Suppressor macrophage (primary cell): ENCODE data around the gene TMC3.

Experiments
- DNase-seq, 4 experiments: peaks; one replicate each; pipeline ENCODE4 v3.0.0-alpha.2; 2020 to 2022

The TMC3 gene

DNA sequence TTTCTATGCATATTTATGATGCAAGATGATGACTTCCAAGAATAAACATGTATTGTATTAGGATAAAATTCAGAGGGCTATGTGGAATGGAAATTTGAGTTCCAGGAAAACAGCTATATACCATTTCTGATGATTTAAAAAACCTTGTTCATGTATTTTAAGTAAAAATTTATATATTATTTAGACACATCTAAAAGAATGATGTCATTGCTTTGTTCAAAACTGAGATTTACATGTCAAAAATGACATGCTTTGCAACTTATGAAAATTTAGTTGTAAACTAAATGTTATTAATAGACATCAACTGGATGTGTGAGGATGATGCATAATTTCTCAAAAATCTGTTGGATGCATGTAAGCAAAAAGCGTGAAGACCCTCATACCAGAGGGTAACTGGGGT, 52.3 kb downstream of the TMC3 start:
- DNase-seq = no peak

DNA sequence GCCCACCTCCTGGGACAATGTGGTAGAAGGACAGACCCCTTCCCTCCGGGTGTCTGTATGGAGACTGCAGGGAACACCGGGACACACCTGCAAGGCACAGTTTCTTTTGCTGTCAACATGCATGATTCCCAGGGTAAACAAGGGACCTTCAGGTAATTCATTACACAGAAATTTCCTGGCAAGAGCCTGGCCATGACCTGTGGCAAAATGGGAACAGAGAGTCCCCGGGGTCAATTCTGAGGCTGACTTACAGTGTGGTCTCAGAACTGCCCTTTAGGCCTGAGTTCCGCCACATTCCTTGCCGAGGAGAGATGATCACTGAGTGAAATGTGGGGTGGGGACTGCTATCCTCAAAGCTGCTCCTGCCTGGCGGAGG, 56.4 kb downstream of the TMC3 start:
- DNase-seq = peak in 1 of 4 experiments; percentile 1

DNA sequence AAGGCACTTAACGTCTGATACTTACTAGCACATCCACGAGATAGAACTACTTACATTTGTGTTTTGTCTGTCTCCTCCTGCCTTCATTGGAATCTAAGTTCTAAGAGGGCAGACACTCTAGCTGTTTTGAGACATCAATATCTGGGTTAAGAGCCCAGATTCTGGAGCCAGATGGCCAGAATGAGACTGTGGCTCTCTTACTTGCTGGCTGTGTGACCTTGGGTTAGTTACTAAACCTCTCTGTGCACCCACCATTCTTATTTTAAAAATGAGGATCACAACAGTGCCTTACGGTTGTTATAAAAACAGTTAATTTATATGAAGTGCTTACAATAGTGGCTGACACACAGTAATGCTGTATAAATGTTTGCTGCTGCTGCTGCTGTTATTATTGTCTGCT, 57.7 kb downstream of the TMC3 start:
- no peak for DNase-seq

DNA sequence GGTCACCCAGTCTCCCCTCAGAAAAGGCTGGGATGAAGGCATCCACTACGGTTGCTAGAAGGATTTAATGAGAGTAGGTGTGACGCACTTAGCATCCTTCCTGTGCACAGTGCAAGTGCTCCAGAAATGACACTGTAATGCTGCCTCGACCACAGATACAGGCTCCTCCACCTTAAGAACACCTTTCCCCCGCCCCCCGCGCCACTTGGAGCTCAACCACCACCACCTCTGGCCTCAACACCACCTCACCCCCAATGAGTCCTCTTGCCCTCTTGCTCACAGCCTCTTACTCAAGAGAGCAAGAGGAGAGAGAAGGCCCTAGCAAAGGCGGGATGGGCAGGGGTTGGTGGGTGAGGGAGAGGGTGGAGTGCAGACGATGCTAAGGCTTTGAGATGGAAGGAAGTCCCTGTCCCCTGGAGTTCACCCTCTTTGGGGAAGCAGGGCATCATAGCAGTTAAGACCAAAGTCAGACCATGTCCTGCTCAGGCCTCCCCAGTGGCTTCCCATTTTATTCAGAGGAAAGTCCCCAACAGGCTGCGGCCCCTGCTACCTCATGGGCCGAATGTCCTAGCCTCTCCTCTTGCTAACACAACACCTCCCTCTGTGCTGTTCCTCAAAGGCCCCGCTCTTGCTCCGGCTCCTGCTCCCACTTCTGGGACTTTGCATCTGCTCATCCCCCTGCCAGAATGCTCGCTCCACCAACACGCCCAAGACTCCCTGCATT, 58.4 kb downstream of the TMC3 start:
- peak; percentile 21 to 65 (median 58) for DNase-seq

DNA sequence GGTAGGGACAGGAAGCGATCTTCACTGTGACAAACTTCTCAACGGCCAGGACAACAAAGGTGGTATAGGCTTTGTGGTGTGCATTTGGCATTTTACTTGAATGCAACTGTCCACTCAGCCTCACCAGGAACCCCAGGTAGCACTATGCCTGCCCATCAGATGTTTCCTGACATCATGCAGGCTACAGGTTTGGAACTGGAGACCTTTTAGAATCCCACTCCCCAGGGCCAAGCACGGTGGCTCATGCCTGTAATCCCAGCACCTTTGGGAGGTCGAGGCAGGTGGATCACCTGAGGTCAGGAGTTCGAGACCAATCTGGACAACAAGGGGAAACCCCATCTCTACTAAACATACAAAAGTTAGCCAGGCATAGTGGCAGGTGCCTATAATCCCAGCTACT, 59.6 kb downstream of the TMC3 start:
- DNase-seq = no peak

DNA sequence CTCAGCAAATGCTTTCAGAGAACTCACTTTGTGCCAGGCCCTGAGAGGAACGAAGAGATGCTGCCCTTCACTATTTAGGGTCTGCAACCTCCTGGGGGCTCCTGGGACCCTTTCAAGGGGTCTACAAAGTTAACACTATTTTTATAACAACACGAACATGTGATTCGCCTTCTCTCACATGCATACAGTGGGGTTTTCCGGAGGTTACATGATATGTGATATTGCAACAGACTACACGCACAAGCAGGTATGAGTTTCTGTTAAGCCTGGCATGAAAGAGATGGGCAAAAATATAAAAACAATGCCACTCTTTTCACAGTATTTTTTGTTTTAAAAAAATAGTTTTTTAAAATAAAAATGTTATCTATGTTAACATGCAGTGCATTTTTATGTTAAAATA, 60.3 kb downstream of the TMC3 start:
- no peak for DNase-seq

DNA sequence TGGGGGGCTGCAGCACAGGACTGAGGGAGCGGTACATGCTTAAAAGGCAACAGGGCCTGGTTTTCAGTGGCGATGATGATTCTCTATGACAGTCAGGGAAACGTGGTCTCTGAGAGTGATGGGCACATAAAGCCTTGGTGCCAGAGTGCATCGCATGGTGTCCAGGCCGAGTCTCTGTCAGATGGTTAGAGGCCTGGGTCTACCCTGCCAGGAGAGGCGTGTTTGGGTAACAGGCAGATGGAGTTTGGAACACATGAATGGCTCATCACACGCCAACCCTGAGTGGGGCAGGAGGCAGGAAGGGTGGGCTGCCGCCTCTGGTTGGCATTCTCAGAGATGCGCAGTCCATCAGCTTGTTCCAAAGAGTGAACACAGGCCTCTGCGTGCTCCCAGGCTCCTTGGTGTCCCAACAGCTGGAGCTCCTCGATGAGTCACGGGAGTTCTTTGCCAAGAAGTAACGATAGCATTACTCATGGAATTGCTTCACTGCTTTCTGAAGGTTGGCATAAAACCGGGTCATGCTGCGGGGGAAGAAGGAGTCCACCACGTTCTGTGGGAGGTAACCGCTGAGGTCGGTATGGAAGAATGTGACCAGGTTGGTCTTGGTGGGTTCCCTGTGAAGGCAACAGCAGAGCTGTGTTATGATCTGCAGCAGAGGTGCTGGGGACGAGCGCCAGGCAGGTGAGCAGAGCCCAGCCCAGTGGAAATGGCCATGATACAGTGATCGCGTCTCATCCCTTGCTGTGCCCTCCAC, 61.0 kb downstream of the TMC3 start:
- peak; percentile 91 to 98 (median 94) for DNase-seq

DNA sequence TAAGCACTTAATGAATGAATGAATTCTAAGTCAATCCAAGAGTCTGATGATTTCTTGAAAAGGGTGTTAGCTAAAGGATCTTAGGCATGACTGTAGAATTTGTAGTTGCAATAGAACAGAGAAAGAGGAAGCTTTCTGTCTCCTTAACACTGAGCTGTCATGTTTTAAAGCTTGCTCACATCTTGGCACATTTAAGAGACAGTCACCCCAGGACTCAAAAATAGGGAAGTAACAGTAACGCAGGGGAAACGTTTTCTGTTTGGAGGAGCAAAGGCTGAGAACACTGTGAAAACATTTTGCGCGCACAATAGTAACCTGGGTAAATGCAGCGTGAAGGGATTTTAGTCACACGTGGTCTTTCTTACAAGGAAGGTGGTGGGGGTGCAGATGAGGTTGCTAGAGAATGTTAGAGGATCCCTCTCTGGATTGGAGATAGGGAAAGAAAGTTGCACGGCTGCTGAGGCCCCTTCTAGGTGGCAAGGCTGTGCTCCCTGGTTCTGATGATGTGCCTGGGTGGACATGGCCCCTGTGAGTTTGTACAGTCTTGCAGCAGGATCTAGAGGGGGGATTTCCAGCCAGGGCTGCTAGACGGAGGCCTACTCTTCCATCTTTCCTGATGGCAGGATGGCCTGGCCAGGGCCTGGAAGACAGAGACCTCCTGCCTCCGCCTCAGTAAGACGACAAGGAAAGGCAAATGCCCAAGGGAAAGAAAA, 62.1 kb downstream of the TMC3 start:
- peak; percentile 76 to 97 (median 92) for DNase-seq

DNA sequence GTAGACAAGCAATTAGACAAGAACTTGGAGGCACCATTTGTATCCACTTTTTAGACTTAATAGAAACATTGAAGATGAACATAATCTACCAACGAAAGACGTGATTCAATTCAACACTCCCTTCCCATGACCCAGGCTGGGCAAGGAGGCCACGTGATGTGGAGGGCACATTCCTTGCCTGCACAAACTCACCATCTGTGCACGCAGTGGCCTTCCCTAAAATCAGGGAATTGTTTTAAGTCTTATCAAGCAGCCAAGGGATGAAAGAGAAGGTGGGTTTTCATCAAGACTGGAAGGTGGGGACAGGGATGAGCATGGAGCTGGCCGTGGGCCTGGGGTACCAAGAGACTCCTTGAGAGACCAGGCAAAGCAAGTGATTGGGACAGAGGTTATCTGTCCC, 63.5 kb downstream of the TMC3 start:
- DNase-seq = no peak

DNA sequence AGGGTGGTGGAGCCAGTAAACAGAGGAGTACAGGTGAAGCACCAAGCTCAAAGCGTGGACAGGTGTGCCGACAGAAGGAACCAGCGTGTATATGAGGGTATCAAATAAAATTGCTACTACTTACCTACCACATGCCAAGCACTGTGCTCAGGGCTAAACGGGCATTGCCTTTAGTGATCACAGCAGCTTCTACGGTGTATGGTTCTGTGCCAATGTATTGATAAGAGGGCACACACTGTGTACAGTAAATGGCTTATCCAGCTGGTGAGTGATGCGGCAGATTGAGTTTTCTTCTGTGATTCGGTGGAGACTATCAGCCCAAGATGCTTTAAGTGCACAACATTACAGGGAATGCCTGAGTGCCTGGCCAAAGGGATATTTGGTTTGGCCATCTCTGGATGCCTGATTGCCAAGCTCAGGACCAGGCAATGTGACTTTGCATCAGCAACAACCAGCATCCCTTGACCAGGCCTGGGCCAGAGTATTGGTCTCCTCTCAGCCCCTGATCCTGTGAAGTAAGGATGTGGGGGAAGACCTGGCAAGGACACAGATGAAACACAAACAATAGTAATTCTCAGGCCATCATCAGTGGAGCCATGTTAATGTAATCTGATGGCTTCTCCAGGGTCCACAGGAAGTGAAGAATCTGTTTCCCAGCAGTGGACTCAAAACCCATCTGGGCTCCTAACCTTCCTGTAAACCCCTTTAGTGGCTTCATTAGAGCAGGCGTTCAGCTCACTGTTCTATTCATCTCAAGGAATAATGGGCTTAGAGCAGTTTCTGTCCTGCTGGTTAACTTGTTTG, 64.2 kb downstream of the TMC3 start:
- DNase-seq = no peak

DNA sequence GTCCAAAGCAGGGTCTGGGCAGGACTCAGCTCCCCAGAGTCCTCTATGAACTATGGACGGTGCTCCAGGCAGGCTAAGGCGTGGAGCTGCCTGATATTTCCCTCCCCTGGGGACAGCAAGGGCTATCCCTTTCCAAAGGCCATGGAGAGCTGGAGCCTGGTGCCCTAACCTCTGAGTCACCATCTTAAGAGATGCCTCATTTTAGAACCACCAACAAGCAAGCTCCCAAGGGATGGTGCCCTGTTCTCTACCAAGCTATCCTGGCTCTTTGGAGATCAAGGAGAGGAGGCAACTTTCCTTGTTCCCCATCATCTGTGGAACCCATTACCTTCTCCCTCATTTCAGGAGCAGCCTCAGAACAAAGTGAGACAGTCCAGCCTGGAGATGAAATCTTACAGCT, 65.8 kb downstream of the TMC3 start:
- no peak for DNase-seq

DNA sequence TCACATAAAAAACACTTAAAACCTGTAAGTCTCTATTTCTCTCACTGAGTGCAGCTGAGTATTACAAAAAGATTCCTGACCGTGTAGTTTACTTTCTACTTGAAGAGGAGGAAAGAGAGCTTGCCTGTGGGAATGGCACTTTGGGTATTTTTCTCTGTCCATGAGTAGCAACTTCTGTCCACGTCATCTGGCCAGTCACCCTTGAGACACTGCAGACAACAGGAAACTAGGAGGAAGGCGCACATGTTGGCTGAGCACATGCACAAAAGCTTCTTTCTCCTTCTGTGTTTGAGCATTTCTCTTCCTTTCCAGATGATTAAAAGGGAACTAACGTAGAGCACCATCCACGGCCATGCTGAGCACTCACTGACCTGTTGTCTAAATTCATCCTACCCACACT, 69.8 kb downstream of the TMC3 start:
- DNase-seq = peak; percentile 82 to 93 (median 88)

DNA sequence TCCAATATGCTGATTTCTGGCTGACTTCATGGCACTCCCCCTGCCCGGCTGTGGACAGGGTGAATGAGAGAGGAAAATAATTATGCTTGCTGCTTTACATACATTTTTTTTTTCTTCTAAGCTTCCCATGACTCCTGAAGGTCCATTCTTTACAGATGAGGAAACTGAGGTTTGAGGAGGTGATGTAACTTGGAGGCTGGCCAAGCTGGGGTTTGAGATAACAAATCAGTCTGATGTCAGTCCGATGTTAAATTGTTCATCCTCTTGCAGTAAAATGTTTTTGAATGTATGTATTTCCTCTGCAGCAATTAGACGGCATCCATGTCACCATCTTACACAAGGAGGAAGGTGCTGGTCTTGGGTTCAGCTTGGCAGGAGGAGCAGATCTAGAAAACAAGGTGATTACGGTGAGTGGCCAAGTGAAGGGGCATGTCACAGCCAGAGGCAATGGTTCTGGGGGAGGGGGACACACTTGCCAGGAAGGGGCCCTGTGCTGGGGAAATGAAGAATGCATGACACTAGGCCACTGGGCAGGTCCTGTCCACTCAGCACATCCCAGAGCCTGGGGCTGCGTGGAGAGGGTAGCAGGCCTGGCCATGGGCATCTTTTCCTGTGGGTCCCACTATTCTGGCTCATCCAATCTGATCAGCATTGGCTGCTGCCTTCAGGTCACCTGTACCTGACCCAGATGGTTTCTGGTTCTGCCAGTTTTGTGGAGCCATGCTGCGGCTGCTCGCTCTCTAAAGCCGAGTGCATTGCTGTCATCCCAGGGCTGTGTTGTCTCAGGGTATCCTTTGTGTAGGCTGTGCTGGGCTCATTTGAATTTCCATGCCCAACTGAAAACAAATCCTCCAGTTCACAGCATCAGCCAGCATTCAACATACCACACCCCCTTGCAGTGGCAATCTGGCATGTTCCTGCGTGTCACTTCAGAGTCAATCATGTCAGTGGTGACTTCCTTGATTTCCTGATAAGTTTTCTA, 70.5 kb downstream of the TMC3 start:
- no peak for DNase-seq

DNA sequence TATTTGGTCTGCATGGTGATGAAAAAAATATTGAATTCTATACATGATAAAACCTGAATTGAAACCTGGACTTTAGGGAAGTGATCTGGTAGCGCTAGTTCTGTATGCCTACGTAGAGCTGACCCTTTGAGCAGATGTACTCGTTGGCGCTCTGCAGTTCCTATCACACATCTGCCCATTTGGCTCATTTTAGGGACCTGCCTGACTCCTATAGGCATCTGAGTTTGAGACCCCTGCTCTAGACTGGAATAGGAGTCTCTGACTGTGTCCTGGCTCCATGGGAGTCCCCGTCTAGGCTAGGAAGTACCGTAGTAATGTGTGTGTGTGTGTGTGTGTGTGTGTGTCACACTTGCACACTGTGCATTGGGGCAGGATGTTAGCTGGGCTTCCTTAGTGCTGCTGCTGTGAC, 71.3 kb downstream of the TMC3 start:
- peak; percentile 49 to 76 (median 66) for DNase-seq

DNA sequence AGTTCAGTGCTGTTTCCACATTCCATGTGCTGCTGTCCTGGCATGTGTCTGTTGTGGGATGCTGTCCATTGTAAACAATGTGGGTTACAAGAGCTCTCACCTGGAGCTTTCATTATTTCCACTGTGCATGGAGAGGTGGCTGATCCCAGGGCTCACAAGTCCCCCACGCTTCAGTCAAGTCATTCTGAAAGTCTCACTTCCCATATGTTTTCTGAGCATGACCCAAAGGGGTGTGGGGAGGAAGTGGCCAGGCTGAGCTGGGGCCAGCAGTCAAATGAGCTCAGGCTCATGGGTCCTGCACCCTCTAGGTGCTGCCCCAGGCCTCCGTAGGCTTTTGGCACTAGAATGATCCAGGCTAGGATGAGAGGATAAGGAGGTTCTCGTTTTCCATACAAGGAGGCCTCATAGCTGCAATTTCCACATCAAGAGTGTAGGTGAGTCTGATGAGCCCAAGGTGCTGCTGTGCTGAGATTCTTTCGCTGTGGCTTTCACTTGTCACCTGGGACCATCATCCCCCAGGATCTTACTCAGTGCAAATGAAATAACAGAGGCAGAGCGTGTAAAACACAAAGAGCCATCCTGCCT, 72.1 kb downstream of the TMC3 start:
- DNase-seq = peak; percentile 87 to 95 (median 94)

DNA sequence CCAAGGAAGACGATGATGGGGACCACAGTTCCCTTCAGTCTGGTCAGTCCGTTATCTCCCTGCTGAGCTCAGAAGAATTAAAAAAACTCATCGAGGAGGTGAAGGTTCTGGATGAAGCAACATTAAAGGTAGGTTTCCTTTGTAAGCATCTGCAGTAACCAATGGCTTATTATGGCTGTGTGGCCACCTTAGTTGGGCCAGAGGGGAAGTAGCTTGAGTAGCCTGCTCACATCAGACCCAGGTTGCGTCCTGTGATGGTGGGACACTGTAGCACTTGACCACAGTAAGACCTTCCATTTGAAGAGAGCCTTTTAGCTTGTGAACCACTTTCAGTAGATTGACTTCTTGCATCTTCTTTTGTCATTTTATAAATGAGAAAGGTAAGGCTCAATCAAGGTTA, 72.6 kb downstream of the TMC3 start:
- no peak for DNase-seq

DNA sequence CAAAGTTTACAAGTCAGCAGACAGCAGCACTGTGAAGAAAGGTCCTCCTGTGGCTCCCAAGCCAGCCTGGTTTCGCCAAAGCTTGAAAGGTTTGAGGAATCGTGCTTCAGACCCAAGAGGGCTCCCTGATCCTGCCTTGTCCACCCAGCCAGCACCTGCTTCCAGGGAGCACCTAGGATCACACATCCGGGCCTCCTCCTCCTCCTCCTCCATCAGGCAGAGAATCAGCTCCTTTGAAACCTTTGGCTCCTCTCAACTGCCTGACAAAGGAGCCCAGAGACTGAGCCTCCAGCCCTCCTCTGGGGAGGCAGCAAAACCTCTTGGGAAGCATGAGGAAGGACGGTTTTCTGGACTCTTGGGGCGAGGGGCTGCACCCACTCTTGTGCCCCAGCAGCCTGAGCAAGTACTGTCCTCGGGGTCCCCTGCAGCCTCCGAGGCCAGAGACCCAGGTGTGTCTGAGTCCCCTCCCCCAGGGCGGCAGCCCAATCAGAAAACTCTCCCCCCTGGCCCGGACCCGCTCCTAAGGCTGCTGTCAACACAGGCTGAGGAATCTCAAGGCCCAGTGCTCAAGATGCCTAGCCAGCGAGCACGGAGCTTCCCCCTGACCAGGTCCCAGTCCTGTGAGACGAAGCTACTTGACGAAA, 74.3 kb downstream of the TMC3 start:
- DNase-seq = no peak

DNA sequence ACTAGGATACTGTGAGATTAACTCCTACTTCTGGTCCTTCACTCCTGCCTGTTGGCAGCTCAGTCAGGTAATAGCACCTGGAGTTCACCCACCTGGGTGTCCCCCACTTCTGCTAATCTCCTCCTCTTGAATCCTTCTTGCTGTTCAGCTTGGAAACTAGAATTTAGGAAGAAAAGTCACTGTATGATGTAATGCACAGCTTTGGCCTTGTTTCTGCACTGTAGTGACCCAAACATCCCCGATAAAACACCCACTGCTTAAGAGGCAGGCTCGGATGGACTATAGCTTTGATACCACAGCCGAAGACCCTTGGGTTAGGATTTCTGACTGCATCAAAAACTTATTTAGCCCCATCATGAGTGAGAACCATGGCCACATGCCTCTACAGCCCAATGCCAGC, 74.9 kb downstream of the TMC3 start:
- DNase-seq = peak in 3 of 4 experiments; percentile 24 to 57 (median 52)

DNA sequence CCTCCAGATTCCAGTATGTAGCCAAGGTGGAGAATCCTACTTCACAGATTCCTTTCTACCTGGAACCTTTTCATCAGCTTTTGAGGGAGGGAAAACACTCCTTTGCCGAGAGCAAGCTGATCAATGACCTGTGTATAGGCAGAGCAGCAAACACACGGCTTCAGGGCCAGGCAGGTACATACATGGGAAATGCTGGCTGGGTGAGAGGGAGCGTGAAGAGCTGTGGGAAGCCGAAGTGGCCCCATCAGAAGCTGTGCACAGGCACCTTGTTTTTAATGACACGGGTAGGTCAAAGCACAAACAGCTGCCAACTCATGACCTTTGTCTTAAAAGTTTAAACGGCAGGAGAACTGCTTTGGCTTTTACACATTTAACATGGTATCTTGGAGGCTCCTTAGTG, 75.4 kb downstream of the TMC3 start:
- no peak for DNase-seq
